ENCODE results near the gene SLC35A3.
"Not testable (repeated sequence)": the region's sequence is repeated elsewhere in the genome, so short reads cannot be mapped to it uniquely, and the experiment has no call there.

SLC35A3 gene

DNA sequence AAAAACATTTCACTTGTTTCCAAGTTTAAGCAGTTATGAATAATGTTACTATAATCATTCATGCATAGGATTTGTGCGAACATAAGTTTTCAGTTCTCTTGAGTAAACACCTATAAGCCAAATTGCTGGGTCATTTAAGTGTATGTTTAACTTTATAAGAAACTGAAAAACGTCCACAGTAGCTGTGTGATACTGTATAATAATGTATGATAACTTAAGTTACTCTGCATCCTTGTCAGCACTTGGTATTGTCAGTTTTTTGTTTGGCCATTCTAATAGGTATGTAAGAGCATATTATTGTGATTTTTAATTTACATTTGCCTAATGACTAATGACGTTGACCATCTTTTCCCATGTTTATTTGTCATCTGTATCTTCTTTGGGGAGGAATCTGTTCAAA lies 14.4 kb upstream of the SLC35A3 start:
- H3K4me1 ChIP-seq (ENCODE audit: insufficient read depth, poor library complexity, severe bottlenecking), result no peaks in the 10 kb centered on the region
- TF ChIP-seq, protein P1, sequence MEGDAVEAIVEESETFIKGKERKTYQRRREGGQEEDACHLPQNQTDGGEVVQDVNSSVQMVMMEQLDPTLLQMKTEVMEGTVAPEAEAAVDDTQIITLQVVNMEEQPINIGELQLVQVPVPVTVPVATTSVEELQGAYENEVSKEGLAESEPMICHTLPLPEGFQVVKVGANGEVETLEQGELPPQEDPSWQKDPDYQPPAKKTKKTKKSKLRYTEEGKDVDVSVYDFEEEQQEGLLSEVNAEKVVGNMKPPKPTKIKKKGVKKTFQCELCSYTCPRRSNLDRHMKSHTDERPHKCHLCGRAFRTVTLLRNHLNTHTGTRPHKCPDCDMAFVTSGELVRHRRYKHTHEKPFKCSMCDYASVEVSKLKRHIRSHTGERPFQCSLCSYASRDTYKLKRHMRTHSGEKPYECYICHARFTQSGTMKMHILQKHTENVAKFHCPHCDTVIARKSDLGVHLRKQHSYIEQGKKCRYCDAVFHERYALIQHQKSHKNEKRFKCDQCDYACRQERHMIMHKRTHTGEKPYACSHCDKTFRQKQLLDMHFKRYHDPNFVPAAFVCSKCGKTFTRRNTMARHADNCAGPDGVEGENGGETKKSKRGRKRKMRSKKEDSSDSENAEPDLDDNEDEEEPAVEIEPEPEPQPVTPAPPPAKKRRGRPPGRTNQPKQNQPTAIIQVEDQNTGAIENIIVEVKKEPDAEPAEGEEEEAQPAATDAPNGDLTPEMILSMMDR (IDR thresholded peaks at IDR 0.05; ENCODE audit: poor library complexity, severe bottlenecking), result no peak
- ATAC-seq (ENCODE audit: low read depth) (no peak), DNase-seq (ENCODE audit: low spot score) (no peak)
- no peaks in the 10 kb centered on the region for H3K9me3 ChIP-seq (ENCODE audit: severe bottlenecking)
- H3K4me3 ChIP-seq (ENCODE audit: severe bottlenecking), result no peak overlapping the region
- no peaks in the 10 kb centered on the region for H3K36me3 ChIP-seq (ENCODE audit: low read depth)
- H3K27me3 ChIP-seq (ENCODE audit: insufficient read depth, poor library complexity, severe bottlenecking), result no peaks in the 10 kb centered on the region
- H3K27ac ChIP-seq (ENCODE audit: poor library complexity, severe bottlenecking), result no peak overlapping the region

DNA sequence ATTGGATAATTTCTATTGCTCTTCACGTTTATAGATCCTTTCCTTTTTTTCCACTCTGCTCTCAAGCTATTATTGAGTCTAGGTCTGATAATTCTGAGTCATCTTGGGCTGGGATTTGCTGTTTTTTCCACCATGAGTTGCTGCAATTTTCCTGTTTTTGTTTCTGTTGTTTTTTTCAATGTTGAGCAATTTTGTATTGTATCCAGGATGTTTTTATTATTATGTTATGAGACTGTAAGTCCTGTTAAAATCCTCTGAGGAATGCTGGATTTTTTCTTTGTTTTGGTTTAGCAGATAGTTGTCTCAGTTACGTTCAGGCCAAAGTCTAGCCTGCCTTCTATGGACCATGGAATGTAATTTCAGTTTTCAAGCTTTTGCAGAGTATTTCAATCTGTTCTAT lies 13.0 kb upstream of the SLC35A3 start:
- Histone ChIP-seq H3K4me1 (ENCODE audit: insufficient read depth, poor library complexity, severe bottlenecking) (no peaks in the 10 kb centered on the region), H3K27ac (ENCODE audit: poor library complexity, severe bottlenecking) (no peak overlapping the region), H3K9me3 (ENCODE audit: severe bottlenecking) (no peaks in the 10 kb centered on the region), H3K4me3 (ENCODE audit: severe bottlenecking) (no peak overlapping the region), H3K27me3 (ENCODE audit: insufficient read depth, poor library complexity, severe bottlenecking) (no peaks in the 10 kb centered on the region), H3K36me3 (ENCODE audit: low read depth) (no peaks in the 10 kb centered on the region)
- DNase-seq (ENCODE audit: low spot score) (no peak), ATAC-seq (ENCODE audit: low read depth) (no peak)
- TF ChIP-seq, protein P1 (IDR thresholded peaks at IDR 0.05; ENCODE audit: poor library complexity, severe bottlenecking), result no peak

DNA sequence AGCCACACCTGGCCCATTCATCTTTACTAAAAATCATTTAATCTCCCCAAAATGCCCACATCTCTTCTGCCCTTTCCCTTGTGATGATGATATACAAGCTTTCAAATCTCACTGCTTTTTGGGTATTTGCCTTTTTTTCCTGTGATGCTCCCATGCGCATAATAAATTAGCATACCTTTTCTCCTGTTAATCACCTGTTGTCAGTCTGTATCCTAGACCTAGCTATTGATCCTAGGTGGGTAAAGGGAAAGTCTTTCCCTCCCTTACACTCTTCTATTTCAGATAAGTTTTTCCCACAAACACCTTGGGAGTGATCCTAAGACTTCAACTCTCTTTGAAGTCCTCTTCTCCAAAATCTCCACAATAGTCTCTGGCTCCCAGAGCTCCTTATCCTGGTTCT lies 12.0 kb upstream of the SLC35A3 start:
- H3K4me3 ChIP-seq (ENCODE audit: severe bottlenecking), result no peak overlapping the region
- TF ChIP-seq, protein P1 (IDR thresholded peaks at IDR 0.05; ENCODE audit: poor library complexity, severe bottlenecking), result no peak
- no peaks in the 10 kb centered on the region for H3K9me3 ChIP-seq (ENCODE audit: severe bottlenecking)
- no peaks in the 10 kb centered on the region for H3K36me3 ChIP-seq (ENCODE audit: low read depth)
- DNase-seq (ENCODE audit: low spot score) (no peak), ATAC-seq (ENCODE audit: low read depth) (no peak)
- H3K27me3 ChIP-seq (ENCODE audit: insufficient read depth, poor library complexity, severe bottlenecking), result no peaks in the 10 kb centered on the region
- no peak overlapping the region for H3K27ac ChIP-seq (ENCODE audit: poor library complexity, severe bottlenecking)
- peaks cover 1% of the 10 kb centered on the region for H3K4me1 ChIP-seq (ENCODE audit: insufficient read depth, poor library complexity, severe bottlenecking)

DNA sequence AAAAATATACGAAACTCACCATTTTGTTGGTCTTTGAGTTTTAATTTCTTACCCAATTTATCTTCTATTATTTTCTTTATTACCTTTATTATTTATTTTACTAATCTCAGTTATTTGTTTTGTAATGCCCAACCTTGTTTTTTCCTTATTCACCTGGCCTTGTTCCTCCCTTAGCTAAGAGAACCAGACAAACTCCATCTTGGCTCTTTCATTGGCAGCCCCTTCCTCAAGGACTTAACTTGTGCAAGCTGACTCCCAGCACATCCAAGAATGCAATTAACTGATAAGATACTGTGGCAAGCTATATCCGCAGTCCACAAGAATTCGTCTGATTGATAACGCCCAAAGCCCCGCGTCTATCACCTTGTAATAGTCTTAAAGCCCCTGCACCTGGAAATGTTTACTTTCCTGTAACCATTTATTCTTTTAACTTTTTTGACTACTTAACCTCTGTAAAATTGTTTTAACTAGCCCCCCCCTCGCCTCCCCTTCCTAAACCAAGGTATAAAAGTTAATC lies 10.5 kb upstream of the SLC35A3 start:
- not testable (repeated sequence) for H3K27me3 ChIP-seq (ENCODE audit: insufficient read depth, poor library complexity, severe bottlenecking); DNase-seq (ENCODE audit: low spot score); H3K4me3 ChIP-seq (ENCODE audit: severe bottlenecking); H3K27ac ChIP-seq (ENCODE audit: poor library complexity, severe bottlenecking); H3K9me3 ChIP-seq (ENCODE audit: severe bottlenecking); ATAC-seq (ENCODE audit: low read depth); H3K4me1 ChIP-seq (ENCODE audit: insufficient read depth, poor library complexity, severe bottlenecking); H3K36me3 ChIP-seq (ENCODE audit: low read depth)

DNA sequence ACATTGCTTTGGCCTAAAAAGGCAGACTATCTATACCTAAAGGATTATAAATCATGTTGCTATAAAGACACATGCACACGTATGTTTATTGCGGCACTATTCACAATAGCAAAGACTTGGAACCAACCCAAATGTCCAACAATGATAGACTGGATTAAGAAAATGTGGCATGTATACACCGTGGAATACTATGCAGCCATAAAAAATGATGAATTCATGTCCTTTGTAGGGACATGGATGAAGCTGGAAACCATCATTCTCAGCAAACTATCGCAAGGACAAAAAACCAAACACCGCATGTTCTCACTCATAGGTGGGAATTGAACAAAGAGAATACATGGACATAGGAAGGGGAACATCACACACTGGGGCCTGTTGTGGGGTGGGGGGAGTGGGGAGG lies 9.5 kb upstream of the SLC35A3 start:
- H3K27me3 ChIP-seq (ENCODE audit: insufficient read depth, poor library complexity, severe bottlenecking); H3K27ac ChIP-seq (ENCODE audit: poor library complexity, severe bottlenecking); H3K9me3 ChIP-seq (ENCODE audit: severe bottlenecking); H3K36me3 ChIP-seq (ENCODE audit: low read depth); H3K4me3 ChIP-seq (ENCODE audit: severe bottlenecking); DNase-seq (ENCODE audit: low spot score); H3K4me1 ChIP-seq (ENCODE audit: insufficient read depth, poor library complexity, severe bottlenecking); ATAC-seq (ENCODE audit: low read depth): not testable (repeated sequence)

DNA sequence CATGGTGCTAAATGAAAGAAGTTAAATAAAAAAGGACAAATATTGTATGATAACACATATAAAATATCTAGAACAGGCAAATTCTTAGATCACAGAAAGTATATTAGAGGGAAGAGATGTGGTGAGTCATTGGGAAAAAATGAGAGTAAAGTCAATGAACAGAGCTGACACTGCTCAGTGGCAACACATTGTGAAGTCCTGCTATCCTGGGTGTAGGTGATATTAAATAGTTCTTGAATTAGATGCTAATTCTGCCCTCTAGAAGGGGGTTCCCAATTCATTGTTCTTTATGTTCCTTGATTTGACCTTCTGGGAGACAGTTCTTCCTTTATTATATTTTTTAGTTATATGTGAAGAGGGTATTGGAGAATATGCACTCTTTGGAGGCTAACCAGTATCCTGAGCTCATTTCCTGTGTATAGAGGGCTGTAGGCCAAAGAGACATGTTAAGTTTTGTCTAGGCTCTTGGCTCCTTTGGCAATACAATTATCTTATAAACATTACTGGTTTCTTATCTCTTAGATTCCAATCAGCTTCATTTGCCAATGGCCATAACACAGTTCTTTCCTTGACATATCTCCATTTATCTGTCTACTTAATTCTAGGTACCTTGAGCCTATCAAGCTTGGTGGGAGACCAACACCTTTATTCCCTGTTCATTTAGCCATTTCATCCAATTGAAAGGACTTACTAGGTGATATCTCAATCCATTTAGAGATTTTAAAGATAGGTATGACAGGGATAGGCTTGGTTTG lies 6.6 kb upstream of the SLC35A3 start:
- H3K4me1 ChIP-seq (ENCODE audit: insufficient read depth, poor library complexity, severe bottlenecking), result peaks cover 9% of the 10 kb centered on the region
- ATAC-seq (ENCODE audit: low read depth) (peak; percentile 95), DNase-seq (ENCODE audit: low spot score) (no peak)
- no peaks in the 10 kb centered on the region for H3K36me3 ChIP-seq (ENCODE audit: low read depth)
- peak overlapping the region; percentile 56 for H3K27ac ChIP-seq (ENCODE audit: poor library complexity, severe bottlenecking)
- no peak overlapping the region for H3K4me3 ChIP-seq (ENCODE audit: severe bottlenecking)
- H3K27me3 ChIP-seq (ENCODE audit: insufficient read depth, poor library complexity, severe bottlenecking), result no peaks in the 10 kb centered on the region
- TF ChIP-seq, protein P1 (IDR thresholded peaks at IDR 0.05; ENCODE audit: poor library complexity, severe bottlenecking), result no peak
- no peaks in the 10 kb centered on the region for H3K9me3 ChIP-seq (ENCODE audit: severe bottlenecking)

Measured in RWPE2 (cell line).